DMS153 treated with DMSO at 0.1 percent for 48 hours (cell line): ENCODE results near the gene OR2AG2.

ENCODE experiments used
- DNase-seq: peaks from one replicate; lab custom pipeline; 2025; ENCODE audit not compliant: unreplicated experiment; lab: John Stamatoyannopoulos, UW

The OR2AG2 gene

GRCh38 chr11:6742260-6742659 is 29.5 kb downstream of the OR2AG2 start:
- no peak for DNase-seq

- DNase-seq = no peak
These were observed 33.2 kb downstream of the OR2AG2 start for GRCh38 chr11:6738590-6738989.

DNA sequence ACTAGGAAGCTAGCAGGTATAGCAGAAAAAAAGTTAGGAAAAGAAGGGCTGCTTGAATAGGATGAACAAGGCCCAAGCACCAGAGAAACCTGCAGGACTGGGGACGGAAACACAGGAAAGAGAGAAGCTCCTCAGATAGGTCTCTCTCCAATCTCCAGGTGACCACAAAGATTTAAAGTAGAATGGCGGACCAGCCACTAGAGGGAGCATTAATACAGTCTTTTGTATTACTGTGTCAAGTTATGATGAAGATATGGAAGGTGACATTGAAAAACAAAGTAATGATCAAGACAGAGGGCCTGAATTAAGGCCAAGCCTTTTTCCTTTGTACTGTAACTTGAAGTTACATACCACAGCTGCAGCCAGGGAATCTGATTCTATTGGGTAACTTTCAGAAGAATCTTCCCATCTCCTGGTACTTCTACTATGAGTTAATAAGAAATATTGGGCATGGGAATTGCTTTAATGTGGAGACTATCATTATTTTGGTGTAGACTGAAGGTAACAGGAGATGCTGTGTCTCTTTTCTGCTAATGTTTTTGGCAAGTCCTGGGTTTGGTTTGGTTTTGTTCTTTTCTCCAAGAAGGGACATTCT is 33.8 kb downstream of the OR2AG2 start:
- peak; percentile 4 for DNase-seq

- no peak for DNase-seq
These were observed 35.2 kb downstream of the OR2AG2 start for GRCh38 chr11:6736495-6737121.

DNA sequence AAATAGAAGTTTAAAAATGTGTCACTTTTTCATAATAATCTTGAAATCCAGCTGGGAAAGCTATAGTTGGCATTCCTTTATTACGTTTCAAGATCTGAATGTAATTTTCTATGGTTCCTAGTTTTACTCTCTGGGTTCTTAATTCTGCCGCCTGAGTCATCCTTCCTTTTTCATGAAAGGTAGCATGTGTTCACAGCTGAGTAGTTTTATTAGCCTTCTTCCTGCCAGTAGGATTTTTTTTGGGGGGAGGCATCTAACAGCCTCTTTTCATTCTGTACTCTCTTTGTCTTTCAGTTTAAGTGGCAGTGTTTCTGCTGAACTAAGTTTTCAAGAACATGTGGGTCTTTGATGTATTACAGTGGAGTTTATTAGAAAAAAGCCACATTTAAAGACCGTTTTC is 36.5 kb downstream of the OR2AG2 start:
- DNase-seq = no peak

- no peak for DNase-seq
These were observed 37.2 kb downstream of the OR2AG2 start for GRCh38 chr11:6734616-6735015.

DNA sequence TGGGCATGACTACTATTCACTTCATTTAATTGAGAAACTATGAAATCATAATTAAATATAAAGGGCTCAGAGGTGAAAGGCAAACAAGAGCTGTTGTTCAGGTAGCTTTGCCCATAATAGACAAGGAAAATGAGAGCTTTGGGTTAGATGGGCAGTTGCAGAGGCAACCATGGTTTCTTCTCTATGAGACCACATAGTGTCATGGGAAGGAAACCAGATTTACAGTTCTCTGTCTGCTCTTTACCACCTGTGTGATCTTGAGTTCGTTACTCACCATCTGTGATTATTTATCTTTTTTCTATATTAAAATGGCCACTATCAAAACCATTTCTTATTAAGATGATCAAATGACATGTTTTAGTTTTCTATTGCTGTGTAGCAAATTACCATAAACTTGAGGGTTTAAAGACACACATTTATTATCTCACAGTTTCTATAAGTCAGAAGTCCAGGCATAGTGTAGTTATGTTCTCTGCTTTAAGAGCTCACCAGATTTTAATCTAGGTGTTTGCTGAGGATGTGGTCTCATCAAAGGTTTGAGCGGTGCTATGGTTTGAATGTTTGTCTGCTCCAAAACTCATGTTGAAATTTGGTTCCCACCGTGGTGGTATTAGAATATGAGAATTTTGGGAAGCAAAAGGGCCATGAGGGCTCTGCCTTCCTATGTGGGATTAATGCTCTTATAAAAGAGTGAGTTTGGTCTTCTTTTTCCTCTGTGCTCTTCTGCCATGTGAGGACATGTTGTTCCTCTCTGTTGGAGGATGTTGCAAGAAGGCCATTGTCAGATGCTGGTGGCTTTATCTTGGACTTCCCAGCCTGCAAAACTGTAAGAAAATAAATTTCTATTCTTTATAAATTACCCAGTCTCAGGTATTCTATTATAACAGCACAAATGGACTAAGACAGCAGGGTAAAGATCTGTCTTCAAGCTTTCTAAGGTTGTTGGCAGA is 38.2 kb downstream of the OR2AG2 start:
- no peak for DNase-seq

- DNase-seq = no peak
These were observed 43.6 kb downstream of the OR2AG2 start for GRCh38 chr11:6727971-6728760.

DNA sequence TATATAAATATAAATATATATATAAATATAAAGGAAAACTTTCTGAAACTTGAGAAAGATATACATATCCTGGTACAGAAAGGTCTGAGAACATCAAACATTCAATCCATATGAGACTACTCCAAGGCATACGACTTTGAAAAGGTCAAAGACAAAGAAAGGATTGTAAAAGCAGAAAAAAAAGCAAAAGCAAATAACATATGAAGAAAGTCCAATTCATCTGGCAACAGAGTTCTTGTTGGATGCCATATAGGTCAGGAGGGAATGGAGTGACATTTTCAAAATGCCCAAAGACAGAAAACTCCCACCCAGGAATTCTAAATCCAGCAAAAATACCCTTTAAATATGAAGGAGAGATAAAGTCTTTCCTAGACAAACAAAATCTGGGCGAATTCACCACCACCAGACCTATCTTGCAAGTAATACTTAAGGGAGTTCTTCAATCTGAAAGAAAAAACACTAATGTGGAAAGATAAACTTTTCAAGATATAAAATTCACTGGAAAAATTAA is 46.3 kb downstream of the OR2AG2 start:
- DNase-seq = no peak

GRCh38 chr11:6724013-6724412 is 47.8 kb downstream of the OR2AG2 start:
- no peak for DNase-seq

DNA sequence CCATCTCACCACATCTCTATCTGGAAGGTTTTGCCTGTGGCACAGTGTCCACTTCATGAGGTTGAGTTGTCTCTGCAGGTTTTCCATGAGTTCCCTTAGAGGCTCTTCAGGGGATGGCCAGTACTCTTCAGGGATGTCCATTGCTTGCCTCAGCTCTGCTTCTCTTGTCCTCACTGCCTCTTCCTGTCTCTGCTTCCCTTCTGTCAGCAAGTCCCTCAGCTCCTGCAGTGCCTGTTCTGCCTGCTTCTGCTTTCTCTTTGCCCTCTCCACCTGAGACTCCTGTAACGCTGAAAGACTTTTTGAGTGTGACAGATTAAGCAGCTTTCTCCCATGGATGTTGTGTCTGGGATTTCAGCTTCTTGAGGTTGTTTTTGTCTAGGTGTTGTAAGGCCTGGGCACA is 50.4 kb downstream of the OR2AG2 start:
- no peak for DNase-seq

- no peak for DNase-seq
These were observed 52.2 kb downstream of the OR2AG2 start for GRCh38 chr11:6719576-6719975.

- no peak for DNase-seq
These were observed 54.4 kb downstream of the OR2AG2 start for GRCh38 chr11:6717426-6717825.
